K562 (cell line): ENCODE results near the gene GAL3ST2. TPM values are rescaled to one million over a fixed set of nuclear protein-coding genes. Genes with fewer than 3 reads are reported as not detected.

Source experiments
- ATAC-seq: fragments of 200-7000 bp; cut with Tn5 transposase; 3 replicates; pipeline ENCODE4 v1.9.1; 2020; ENCODE audit warnings: moderate library complexity
- BruUV-seq: library from RNA; stranded (reverse); fragments of 400-500 nt; replicated peaks from 2 replicates; lab custom pipeline; 2021; lab: Mats Ljungman, UMichigan
- CTCF ChIA-PET: fragments of 300-600 bp; formaldehyde crosslinking; extraction: SDS; loops from one replicate; lab custom pipeline; 2021; ENCODE audit warnings: low intra/inter-chr PET ratio; lab: Yijun Ruan, JAX
- POLR2A ChIA-PET: fragments of 300-600, 350-650 bp; sonication (Branson Sonifier 250); formaldehyde crosslinking; extraction: SDS; loops from one replicate; lab custom pipeline; 2021; ENCODE audit warnings: antibody characterized with exemption, inconsistent platforms; lab: Yijun Ruan, JAX
- DNase-seq, 4 experiments: peaks; one replicate each; pipeline versions ENCODE4 v3.0.0 to v3.0.0-alpha.2; 2011 to 2018; ENCODE audit warnings: low spot score in 3 of 4, mixed read lengths in 3 of 4; ENCODE audit errors: extremely low read depth in 1 of 4
- FAIRE-seq: peaks from 2 replicates; lab custom pipeline; 2011; peaks lifted over from hg19 to GRCh38; lab: Jason Lieb, UNC
- H2AFZ ChIP-seq: 2 replicates; pipeline ENCODE4 v1.6.0; 2011; ENCODE audit warnings: low read depth, low read length, control low read depth, inconsistent platforms
- H3K27ac ChIP-seq: fragments of 200-600 bp; 3 replicates; pipeline ENCODE4 v1.8.0; 2011; ENCODE audit warnings: low read depth, mild to moderate bottlenecking, control low read depth, inconsistent platforms, low read length, moderate library complexity, mixed read lengths; ENCODE audit errors: extremely low read depth
- H3K27me3 ChIP-seq, 2 experiments: fragments of 300-600 bp in 1 of 2; 2 replicates in 1 of 2; 3 replicates in 1 of 2; pipeline versions ENCODE4 v1.6.0 to v1.8.0; 2011; ENCODE audit warnings: inconsistent platforms in 2 of 2, low read length in 2 of 2, mild to moderate bottlenecking in 1 of 2, mixed read lengths in 1 of 2, moderate library complexity in 1 of 2; ENCODE audit not compliant: control insufficient read depth in 2 of 2, insufficient read depth in 2 of 2
- H3K36me3 ChIP-seq: fragments of 300-600 bp; 3 replicates; pipeline ENCODE4 v1.8.0; 2011; ENCODE audit warnings: mild to moderate bottlenecking, low read length, inconsistent platforms; ENCODE audit not compliant: control insufficient read depth, insufficient read depth
- H3K4me1 ChIP-seq, 2 experiments: fragments of 200-600 bp in 1 of 2; replicated peaks in 1 of 2; 2 replicates in 1 of 2; 3 replicates in 1 of 2; pipeline versions ENCODE4 v1.5.1 to v1.8.0; 2011; ENCODE audit warnings: inconsistent platforms in 2 of 2, low read length in 2 of 2, mild to moderate bottlenecking in 1 of 2, mixed read lengths in 1 of 2, moderate library complexity in 1 of 2; ENCODE audit not compliant: control insufficient read depth in 2 of 2, insufficient read depth in 2 of 2
- H3K4me2 ChIP-seq: 2 replicates; pipeline ENCODE4 v1.6.1; 2011; ENCODE audit warnings: low read length, control low read depth, inconsistent platforms, mixed read lengths; ENCODE audit not compliant: insufficient read depth
- H3K4me3 ChIP-seq: fragments of 200-600 bp; sonication (generic), shearing (Covaris generic); 2 replicates; pipeline ENCODE4 v1.5.1; 2016; ENCODE audit warnings: control low read depth, inconsistent platforms
- H3K79me2 ChIP-seq: fragments of 200-600 bp; 3 replicates; pipeline ENCODE4 v1.8.0; 2011; ENCODE audit warnings: low read length, inconsistent platforms; ENCODE audit not compliant: control insufficient read depth, insufficient read depth
- H3K9ac ChIP-seq, 2 experiments: 2 replicates each; pipeline versions ENCODE4 v1.6.0 to v1.6.1; 2011; ENCODE audit warnings: low read depth in 2 of 2, low read length in 2 of 2, control low read depth in 1 of 2, inconsistent platforms in 1 of 2, mild to moderate bottlenecking in 1 of 2, mixed read lengths in 1 of 2; ENCODE audit not compliant: insufficient read depth in 1 of 2
- H3K9me1 ChIP-seq: one replicate; pipeline ENCODE4 v1.6.0; 2011; ENCODE audit warnings: inconsistent platforms, mild to moderate bottlenecking, low read length, moderate library complexity; ENCODE audit not compliant: control insufficient read depth, insufficient read depth
- H3K9me3 ChIP-seq: replicated peaks from 2 replicates; pipeline ENCODE4 v1.5.1; 2011; ENCODE audit warnings: low read depth, low read length, inconsistent platforms; ENCODE audit not compliant: control insufficient read depth, insufficient read depth
- H4K20me1 ChIP-seq: replicated peaks from 2 replicates; pipeline ENCODE4 v1.6.1; 2011; ENCODE audit warnings: low read length, inconsistent platforms, mixed read lengths; ENCODE audit not compliant: control insufficient read depth, insufficient read depth
- ADNP ChIP-seq: fragments of 200-800 bp; sonication (Bioruptor generic); IDR thresholded peaks from 2 replicates; pipeline ENCODE4 v1.6.1; 2016; ENCODE audit warnings: missing genetic modification characterization, missing compliant biosample characterization
- CCAR2 ChIP-seq: fragments of 200-400 bp; formaldehyde crosslinking; IDR thresholded peaks from 2 replicates; pipeline ENCODE4 v1.6.1; 2017; ENCODE audit warnings: mild to moderate bottlenecking, low read depth, low read length
- CREB1 ChIP-seq, 2 experiments: sonication (generic) in 1 of 2; formaldehyde crosslinking in 1 of 2; IDR thresholded peaks; 2 replicates each; pipeline versions ENCODE4 v1.6.1 to v1.8.0; 2012 to 2022; ENCODE audit warnings: inconsistent platforms in 1 of 2, mild to moderate bottlenecking in 1 of 2, missing genetic modification reagents in 1 of 2, moderate library complexity in 1 of 2
- CREB3 ChIP-seq: fragments of 450-650 bp; conservative IDR thresholded peaks from 2 replicates; pipeline ENCODE4 v1.6.1; 2016; ENCODE audit warnings: missing genetic modification characterization, low read depth, mild to moderate bottlenecking, missing compliant biosample characterization, moderate library complexity
- ESRRA ChIP-seq: fragments of 450-650 bp; IDR thresholded peaks from 2 replicates; pipeline ENCODE4 v1.6.1; 2014; ENCODE audit warnings: low read depth, mild to moderate bottlenecking, moderate library complexity, borderline replicate concordance
- IRF2 ChIP-seq: sonication (generic); formaldehyde crosslinking; IDR thresholded peaks from 2 replicates; pipeline ENCODE4 v1.8.1; 2022; ENCODE audit warnings: mild to moderate bottlenecking, missing genetic modification reagents
- MED1 ChIP-seq: sonication (generic); formaldehyde crosslinking; IDR thresholded peaks from 2 replicates; pipeline ENCODE4 v1.8.1; 2023; ENCODE audit warnings: missing genetic modification reagents, borderline replicate concordance
- MTA3 ChIP-seq: fragments of 450-650 bp; formaldehyde crosslinking; IDR thresholded peaks from 2 replicates; pipeline ENCODE4 v1.6.1; 2017; ENCODE audit warnings: mild to moderate bottlenecking, borderline replicate concordance
- NR3C1 ChIP-seq: sonication (generic); formaldehyde crosslinking; IDR thresholded peaks from 2 replicates; pipeline ENCODE4 v1.8.1; 2022; ENCODE audit warnings: missing genetic modification reagents
- RAD21 ChIP-seq, 2 experiments: fragments of 250-450 bp in 1 of 2; fragments of 450-650 bp in 1 of 2; sonication (Bioruptor Pico) in 1 of 2; formaldehyde crosslinking in 1 of 2; IDR thresholded peaks in 1 of 2; conservative IDR thresholded peaks in 1 of 2; 2 replicates each; pipeline versions ENCODE4 v1.4.0 to v1.8.0; 2020 to 2022; ENCODE audit warnings: mild to moderate bottlenecking in 2 of 2, moderate library complexity in 1 of 2
- SMARCA5 ChIP-seq: fragments of 450-650 bp; IDR thresholded peaks from 2 replicates; pipeline ENCODE4 v1.6.1; 2016
- SNIP1 ChIP-seq: fragments of 450-650 bp; IDR thresholded peaks from 2 replicates; pipeline ENCODE4 v1.7.1; 2017; ENCODE audit warnings: low read depth, mild to moderate bottlenecking
- ZNF24 ChIP-seq: fragments of 450-650 bp; IDR thresholded peaks from 2 replicates; pipeline ENCODE4 v1.6.1; 2016
- ZNF280B ChIP-seq: fragments of 250-450 bp; sonication (Bioruptor Pico); IDR thresholded peaks from 2 replicates; pipeline ENCODE4 v1.5.1; 2021; ENCODE audit warnings: mild to moderate bottlenecking
- ZNF589 ChIP-seq: fragments of 200-800 bp; sonication (Bioruptor generic); IDR thresholded peaks from 2 replicates; pipeline ENCODE4 v1.6.1; 2016; ENCODE audit warnings: low read depth, missing genetic modification characterization, missing compliant biosample characterization
- WGBS: fragments of 100-300 bp; shearing (Covaris generic); methylation state at CpG from one replicate; pipeline ENCODE4 v1.1.6; 2016; ENCODE audit warnings: low coverage, mixed read lengths; ENCODE audit not compliant: insufficient coverage; ENCODE audit errors: missing lambda C conversion rate; 5-methylcytosine and 5-hydroxymethylcytosine counted together
- in situ Hi-C: fragments of 300-500 bp; cut with MboI; formaldehyde crosslinking; loops from 4 replicates; pipeline ENCODE4 v1.15.0; 2018; ENCODE audit warnings: inconsistent platforms, mixed read lengths
- intact Hi-C: fragments of 100-400 bp; cut with micrococcal nuclease; formaldehyde crosslinking; loops from 2 replicates; pipeline ENCODE4 v1.14.2; 2022
- polyA plus RNA-seq, 8 experiments: library from polyadenylated mRNA; depleted of rRNA in 4 of 8; stranded (reverse) in 5 of 8; unstranded in 3 of 8; fragments of >200 nt; fragmentation: Nextera tagmentation in 2 of 8; fragmentation: Illumina TruSeq in 1 of 8; extraction: Ambion mirVana in 2 of 8; extraction: Trizol in 1 of 8; gene quantifications; 2 replicates each; pipeline versions ENCODE4 v1.2.1 to v1.2.3, GENCODE V29; 2011 to 2014; ENCODE audit warnings: inconsistent platforms in 1 of 8, missing spikeins in 1 of 8
- total RNA-seq, 7 experiments: library from RNA; depleted of rRNA in 6 of 7; stranded (reverse); fragments of >200 nt in 6 of 7; fragmentation: Illumina TruSeq in 2 of 7; extraction: Trizol in 2 of 7; gene quantifications; 2 replicates each; pipeline versions ENCODE4 v1.2.1 to v1.2.3, GENCODE V29; 2011 to 2021; ENCODE audit warnings: low replicate concordance in 1 of 7

Gene GAL3ST2
- total and polyA plus RNA-seq, 9 of the 15 experiments (the other 6 are each of a cell fraction or from before 2014, with no cell fraction given): 0.42 TPM; not detected in 8

GRCh38 chr2:241754042-241754441 is 22.6 kb upstream of the GAL3ST2 start:
- no peaks in the 10 kb centered on the region for H3K79me2 ChIP-seq
- no peaks in the 10 kb centered on the region for H3K27me3 ChIP-seq
- H3K9ac ChIP-seq: no peak overlapping the region
- H3K4me3 ChIP-seq: no peak overlapping the region
- ChIA-PET POLR2A (interaction anchor here (0.6 to 0.7 kb wide), 2 partner anchors 132 to 172 kb away, joined by 3 read pairs; no protein-coding TSS in a partner anchor), CTCF (no interaction called here)
- H3K4me2 ChIP-seq: no peak overlapping the region
- no peak overlapping the region for H2AFZ ChIP-seq
- no TSS peak for BruUV-seq
- H3K9me3 ChIP-seq: no peaks in the 10 kb centered on the region
- in situ Hi-C loops: no loop called here
- no peaks in the 10 kb centered on the region for H3K9me1 ChIP-seq
- peaks cover 57% of the 10 kb centered on the region; the same call in 2 of the 3 replicates for H3K36me3 ChIP-seq
- WGBS: 96% methylated on average over 5 of the region's 20 CpGs
- H3K4me1 ChIP-seq: no peaks in the 10 kb centered on the region; a peak in 1 of 5 replicates
- DNase-seq (no peak), FAIRE-seq (no peak), ATAC-seq (no peak)
- no peak for TF ChIP-seq ESRRA
- TF ChIP-seq SNIP1: no peak
- TF ChIP-seq ZNF280B (CRISPR knock-in tag): no peak
- TF ChIP-seq ZNF589 (CRISPR knock-in tag): no peak
- no peak for TF ChIP-seq MTA3
- TF ChIP-seq NR3C1 (CRISPR knock-in tag): no peak
- no peak for TF ChIP-seq RAD21 (CRISPR knock-in tag; conservative IDR thresholded peaks at IDR 0.05 in 1 of 2, IDR thresholded peaks at IDR 0.05 in 1 of 2)
- no peak for TF ChIP-seq CREB1 (IDR thresholded peaks at IDR 0.05)
- TF ChIP-seq CREB1 (CRISPR knock-in tag; IDR thresholded peaks at IDR 0.05): no peak
- TF ChIP-seq SMARCA5: no peak
- TF ChIP-seq IRF2 (CRISPR knock-in tag): no peak
- no peak for TF ChIP-seq CCAR2
- TF ChIP-seq ADNP (tag): no peak
- TF ChIP-seq ZNF24: no peak
- TF ChIP-seq CREB3: no peak
- TF ChIP-seq MED1: no peak
- H4K20me1 ChIP-seq: no peaks in the 10 kb centered on the region
- intact Hi-C loops: no loop called here
- no peak overlapping the region for H3K27ac ChIP-seq
